ENCODE measurements around the gene COL5A1.
"Not testable (repeated sequence)": the region's sequence is repeated elsewhere in the genome, so short reads cannot be mapped to it uniquely, and the experiment has no call there.

Gene COL5A1

DNA sequence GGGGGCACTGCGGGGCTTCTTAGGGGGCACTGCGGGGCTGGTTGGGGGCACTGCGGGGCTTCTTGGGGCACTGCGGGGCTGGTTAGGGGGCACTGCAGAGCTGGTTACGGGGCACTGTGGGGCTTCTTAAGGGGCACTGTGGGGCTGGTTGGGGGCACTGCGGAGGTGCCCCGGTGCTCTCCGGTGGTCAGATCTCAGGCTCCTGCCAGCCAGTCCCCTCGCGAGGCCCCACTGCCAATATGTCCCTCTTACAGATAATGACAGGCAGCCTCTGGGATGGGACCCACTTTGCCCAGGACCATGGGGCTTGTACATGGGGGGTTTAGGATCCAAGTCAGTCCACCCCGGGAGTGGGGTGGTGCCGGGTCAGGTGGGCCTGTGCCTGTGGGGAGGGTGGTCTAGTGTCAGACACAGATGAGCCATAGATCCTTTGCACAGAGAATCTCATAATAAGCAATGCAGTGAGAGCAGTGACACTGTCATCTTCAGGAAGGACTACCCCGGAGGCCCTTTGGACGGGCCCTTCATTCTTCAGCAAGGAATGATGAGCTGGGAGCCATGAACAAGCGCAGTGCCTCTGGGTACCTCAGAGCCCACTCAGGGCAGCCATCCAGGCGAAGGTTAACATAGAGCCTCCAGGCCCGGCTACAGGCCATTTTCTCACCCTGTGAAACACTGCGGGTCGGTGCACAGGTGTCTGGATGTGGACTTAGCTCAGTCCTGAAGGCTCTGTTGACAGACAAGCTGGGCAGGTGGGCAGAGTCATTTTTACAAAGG is 38.2 kb downstream of the COL5A1 start:
- DNase-seq, result no peak

DNA sequence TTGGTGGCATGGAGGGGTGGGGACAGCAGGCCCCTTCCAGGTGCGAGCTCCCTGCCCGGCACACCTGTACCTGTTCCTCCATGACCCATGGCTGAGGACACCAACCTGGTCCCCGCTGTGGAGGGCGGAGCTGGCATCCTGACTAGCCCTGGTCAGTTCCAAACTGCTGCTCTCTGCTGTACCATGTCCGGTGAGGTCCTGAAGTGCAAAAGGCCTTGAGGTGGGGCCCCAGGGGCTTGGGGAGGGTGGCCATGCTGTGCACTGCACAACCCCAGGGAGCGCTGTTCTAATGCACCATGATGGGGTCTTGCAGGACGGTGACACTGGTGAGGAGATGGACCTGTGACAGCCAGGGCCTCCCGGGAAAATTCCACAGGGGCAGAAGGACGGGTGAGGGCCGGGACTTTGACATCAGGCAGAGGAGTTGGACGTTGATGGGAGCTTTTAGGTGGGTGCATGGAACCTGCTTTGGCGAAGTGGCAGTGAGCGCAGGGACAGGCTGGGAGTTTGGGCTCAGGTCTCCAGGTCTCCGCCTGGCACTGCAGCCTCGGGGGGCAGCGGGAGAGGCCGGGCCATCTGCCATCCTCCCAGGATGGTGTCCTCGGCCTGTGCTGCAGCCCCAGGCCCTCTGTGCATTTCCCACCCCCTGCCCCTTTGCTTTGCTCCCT is 38.9 kb downstream of the COL5A1 start:
- no peak for DNase-seq

DNA sequence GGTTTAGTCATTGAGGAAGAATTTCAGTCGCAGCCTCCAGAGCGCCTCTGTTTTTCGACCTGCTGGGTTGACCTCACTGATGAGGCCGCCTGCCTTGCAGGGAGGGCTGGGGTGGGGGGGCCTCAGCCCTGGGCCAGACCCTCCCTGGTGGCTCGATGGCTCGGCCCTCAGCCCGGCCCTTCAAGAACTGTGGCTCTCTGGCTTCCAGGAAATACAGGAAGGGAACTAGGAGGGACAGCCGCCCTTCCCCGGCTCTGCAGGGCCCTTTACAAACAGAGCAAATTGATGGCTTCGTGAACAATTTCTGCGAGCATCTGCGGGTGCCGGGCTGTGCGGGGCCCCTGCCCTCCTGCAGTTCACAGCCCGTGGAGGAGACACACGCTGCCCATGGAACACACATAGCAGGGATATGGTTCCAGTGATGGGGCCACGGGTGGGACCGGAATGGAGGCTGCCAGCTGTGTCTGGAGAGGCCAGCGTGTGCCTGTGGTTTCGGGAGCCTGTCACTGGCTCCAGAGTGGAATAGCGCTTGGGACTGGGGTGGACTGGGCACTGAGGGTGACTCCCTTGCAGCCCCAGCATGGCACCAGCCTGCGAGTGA is 39.6 kb downstream of the COL5A1 start:
- no peak for DNase-seq

DNA sequence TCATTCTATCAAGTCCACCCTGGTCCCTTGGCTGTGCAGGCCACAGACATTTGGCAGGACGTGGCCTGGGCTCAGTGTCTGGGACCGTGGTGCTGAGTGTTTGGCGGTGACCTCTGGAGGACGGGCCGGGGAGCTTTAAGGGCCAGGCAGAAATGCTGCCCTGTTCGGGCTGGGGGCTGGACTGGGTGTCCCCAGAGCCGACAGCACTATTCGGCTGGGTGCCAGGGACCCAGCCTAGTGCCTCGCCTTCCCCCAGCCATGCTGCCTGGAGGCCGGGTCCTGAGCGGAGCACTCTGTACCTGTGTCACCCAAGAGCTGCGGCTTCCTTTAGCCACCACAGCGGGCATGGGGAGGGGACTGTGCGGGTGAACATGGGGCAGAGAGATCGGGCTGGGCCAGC is 40.4 kb downstream of the COL5A1 start:
- no peak for DNase-seq

DNA sequence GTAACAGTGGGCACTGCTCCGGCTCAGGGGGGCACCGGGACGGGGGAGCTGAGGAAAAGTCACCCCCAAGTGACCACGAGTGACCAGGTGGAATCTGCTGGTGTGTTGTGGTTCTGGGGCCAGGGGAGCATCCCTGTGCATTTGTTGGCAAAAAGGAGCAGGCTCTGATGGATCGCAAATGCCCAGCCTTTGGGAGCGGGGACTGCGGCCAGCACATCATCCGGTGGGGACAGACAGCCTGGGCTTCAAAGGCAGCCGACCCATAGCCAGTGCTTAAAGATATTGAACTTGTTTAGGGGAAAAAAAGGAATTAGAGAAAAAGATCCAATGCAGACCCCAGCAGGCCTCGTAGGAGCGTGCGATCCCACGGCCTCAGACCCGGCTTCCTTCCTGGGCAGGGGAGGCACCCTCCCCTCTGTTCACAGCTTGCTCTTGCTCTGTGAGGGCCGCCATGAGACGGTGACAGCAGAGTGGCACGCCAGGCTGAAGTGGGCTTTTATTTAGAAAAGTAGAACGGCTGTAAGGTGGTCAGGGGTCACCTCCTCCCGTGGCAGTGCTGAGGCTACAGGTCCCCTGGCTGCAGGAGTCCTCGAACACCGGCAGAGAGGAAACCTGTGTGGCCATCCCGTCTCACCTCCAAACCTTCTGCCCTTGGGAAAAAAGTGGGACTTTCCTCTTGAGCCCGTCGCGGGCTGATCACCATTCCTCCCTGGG is 41.2 kb downstream of the COL5A1 start:
- DNase-seq, result no peak

DNA sequence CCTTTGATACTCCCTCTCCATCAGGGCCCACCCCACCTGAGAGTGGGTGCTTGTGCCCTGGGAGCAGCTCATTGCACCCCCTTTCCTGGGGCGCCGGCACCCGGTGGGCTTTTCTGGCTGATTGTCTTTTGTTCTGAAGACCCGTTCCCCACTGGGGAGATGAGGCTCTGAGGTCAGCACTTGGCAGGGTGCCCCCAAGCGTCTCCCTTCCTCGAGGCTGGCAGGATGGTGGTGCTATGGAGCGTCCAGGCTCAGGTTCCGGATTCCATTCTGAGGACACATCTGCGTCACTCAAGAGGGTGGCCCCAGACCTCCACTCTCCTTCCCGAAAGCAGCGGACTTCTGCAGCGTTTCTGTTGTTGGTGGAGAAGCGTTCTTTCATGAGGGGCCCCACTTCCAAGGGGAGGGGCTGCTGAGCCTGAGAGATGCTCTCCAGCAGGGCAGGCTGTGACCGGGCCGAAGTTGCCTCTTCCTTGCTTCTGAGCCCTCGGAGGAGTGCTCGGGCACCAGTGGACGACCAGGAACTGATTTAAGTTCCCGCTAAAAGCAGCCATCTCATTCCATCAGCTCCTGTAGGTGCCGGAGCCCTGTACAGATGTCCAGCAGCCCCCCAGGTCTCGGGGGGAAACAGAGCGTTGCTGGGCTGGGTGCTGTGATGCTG is 42.2 kb downstream of the COL5A1 start:
- no peak for DNase-seq

DNA sequence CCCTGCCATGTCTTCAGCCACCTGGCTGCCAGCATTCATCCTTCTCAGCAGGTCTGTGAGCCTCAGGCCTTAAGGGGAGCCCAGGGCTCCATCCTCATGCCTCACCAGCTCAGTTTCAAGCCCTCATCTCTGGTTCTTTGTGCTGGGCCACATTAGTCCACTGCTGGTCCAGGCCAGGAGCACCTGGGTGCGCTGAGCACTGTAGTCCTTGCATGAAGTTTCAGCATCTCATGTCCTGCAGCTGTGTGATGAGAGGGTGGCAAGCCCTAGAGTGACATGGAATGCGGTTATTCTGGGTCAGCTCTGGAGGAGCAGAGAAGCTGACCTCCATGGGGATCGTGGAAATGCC is 42.7 kb downstream of the COL5A1 start:
- no peak for DNase-seq

DNA sequence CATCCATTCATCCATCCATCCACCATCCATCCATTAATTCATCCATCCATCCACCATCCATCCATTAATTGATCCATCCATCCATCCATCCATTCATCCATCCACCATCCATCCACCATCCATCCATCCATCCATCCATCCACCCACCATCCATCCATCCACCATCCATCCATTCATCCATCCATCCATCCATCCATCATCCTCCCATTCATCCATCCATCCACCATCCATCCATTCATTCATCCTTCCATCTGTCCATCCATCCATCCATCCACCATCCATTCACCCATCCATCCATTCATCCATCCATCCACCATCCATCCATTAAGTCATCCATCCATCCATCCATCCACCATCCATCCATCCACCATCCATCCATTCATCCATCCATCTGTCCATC is 43.3 kb downstream of the COL5A1 start:
- DNase-seq, result not testable (repeated sequence)

DNA sequence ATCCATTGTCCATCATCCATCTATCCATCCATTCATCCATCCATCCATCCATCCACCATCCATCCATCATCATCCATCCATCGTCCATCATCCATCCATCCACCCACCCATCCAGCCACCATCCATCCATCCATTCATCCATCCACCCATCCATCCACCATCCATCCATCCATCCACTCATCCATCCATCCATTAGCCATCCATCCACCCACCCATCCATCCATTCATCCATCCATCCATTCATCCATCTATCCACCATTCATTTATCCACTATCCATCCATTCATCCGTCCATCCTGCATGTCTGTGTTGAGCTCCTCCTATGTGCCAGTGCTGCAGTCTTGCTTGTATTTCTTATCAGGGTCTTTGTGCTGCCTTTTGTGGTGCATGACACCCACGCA is 44.2 kb downstream of the COL5A1 start:
- no peak for DNase-seq

DNA sequence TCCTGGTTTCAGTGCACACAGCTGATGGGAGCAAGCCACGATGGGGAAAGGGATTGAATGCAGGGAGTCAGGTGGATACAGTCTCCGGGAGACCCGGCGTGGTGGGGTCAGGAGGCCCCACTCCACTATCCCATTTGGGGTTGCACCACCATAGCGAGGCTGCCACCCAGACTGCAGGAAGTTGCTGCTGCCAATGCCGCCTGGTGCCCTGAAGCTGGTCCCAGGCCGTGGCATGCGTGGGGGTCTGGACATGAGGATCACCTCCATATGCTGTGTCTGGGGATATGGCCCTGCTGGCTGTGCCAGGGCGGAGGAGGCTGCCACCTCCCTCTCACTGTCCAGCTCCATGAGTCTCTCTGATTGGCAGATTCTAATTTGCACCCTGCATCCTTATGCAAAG is 45.3 kb downstream of the COL5A1 start:
- DNase-seq, result no peak

DNA sequence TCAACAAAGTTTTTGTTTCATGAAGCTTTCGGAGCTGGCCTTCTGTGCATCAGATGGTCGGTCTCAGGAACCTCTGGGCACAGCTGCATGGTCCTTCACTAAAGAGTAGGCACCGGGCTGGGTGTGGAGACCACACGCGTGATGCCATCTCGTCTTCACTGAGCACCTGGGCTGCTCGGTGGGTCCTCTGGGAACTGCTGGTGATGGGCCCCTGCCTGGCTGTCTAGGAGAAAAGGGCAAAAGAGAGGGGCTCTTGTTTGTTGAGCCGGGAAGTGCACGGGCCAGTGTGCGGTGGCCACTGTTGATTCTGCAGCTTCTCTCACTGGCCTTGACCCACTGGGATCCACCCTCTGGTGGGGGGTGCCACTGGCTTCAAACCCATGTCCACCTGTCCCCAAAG is 46.0 kb downstream of the COL5A1 start:
- DNase-seq, result no peak

DNA sequence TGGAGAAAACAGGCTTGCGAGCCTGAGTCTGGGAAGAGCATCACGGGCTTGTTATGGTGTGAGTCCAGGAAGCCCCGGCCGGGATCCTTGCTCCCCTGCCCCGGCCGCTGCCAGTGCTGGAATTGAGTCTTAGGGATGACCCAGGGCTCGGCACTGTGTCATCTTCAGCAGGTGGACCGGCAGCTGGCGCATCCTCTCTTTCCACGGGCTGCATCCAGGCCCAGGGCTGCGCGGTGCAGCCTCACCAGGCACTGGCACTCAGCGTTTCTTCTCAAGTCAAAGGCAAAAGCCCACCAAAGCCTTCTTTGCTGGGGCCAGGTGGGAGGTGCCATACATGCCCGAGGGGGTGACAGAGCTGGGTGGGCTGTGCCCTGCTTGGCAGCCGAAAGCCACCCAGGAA is 46.6 kb downstream of the COL5A1 start:
- no peak for DNase-seq

DNA sequence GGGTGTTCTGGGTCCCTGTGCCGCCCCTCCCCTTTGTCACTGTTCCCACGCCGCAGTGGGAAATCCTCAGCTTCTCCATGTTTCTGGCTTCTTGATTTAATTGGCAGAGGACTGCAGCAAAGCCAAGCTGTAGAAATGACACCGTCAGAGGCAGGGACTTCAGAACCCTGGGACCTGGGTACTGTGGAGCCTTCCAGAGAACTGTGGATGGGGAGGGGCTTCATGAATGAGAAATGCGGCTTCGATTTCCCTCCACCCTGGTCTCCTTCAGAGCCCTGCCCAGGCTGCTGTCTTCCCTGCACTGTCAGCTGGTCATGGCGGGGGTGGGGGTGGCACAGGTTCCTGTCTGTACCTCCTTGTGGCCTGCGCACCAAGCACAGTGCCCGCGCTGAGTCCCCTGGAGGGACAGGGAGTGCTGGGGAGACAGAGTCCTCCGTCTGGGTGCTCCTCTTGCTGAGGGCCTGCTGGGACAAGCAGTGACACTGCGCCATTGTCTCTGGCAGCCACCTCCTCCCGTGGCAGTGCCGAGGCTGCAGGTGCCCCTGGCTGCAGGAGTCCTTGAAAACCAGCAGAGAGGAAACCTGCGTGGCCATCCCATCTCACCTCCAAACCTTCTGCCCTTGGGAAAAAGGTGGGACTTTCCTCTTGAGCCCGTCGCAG is 47.2 kb downstream of the COL5A1 start:
- no peak for DNase-seq

DNA sequence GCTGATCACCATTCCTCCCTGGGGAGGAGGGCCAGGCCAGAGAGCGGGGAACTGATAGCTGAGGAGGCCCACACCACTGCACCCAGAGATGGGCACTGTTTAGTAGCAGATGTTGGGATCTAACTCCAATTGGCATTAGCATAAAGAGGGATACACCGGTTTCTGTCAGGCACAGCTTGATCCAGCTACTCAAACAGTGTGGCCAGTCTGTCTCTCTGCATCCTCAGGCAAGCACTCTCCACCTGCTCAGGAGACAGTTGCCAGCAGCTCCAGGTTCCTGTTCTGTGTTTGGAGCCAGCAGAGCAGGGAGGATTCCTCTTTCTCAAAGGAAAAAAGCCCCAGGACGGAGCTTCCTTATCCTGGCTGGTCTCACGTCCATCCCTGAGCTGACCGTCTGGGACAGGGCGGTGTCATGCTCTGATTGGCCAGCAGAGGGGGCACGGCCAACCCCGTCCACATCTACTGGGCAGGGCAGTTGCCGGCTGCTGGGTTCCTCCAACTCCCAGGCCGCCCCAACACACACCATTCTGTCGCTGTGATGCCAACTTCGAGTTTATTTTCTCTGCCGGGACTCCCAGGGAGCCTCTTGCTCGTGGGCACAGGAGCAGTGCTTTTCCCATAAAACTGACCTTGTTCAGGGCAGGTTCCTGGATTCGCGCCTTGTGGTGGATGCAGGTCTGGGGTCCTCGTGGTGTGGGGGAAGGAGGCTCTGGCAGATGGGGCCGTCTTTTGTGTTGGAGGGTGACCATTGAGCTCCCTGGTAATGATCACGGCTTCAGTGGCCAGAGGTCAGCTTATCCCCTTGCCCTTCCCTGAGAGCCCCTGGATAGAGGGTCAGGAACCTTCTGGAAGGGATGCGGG is 47.9 kb downstream of the COL5A1 start:
- no peak for DNase-seq

DNA sequence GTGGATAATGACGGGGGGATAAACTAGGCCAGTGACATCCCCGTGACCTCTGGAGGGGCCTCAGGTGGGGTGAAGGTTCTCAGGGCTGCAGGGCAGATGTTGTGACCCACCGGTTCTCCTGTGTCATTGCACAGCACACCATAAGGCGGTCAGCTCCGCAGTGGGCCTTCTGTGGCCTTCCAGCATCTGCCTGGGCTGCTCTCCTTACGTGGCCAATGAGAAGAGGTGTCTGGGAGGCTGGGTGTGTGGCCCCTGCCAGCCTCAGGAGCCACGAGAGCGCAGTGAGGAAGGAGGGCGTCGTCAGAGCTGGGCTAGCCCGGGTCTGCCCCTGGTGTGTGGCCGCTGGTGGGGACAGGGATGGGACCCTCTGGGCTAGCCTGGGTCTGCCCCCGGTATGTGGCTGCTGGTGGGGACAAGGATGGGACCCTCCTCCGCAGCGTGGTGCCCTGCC is 48.7 kb downstream of the COL5A1 start:
- DNase-seq, result no peak

DNA sequence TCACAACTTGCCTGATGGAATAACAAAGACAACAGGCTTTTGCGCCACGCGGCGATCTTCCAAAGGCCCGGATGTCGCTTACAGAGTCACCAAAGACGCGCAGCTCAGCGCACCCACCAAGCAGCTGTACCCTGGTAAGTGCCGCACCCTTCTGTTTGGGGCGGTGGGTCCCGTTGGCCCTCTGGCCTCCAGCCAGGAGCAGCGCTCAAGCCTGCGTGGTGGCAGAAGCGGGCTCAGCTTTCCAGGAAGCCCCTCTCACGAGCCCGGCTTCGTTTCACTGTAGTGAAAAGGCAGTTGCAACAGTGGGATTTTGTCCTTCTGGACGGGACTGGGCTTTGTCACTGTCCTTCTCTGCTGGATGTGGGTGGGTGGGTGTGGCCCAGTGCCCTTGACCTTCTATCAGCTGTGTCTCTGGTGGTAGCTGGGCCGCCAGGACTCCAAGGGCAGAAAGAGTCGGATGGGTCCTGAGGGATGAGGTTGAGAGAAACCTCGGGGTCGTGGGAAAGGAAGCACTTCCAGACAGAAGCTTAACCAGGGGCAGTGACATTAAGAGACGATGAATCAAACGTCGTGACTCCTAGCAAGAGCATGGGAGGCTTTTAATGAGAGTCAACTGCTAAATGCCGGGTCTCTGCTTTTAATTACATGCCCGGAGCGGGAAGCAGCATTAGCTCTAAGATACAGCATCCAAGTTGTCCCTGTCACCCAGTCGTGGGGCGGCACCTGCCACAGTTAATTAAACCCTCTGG is 49.5 kb downstream of the COL5A1 start:
- DNase-seq, result no peak

DNA sequence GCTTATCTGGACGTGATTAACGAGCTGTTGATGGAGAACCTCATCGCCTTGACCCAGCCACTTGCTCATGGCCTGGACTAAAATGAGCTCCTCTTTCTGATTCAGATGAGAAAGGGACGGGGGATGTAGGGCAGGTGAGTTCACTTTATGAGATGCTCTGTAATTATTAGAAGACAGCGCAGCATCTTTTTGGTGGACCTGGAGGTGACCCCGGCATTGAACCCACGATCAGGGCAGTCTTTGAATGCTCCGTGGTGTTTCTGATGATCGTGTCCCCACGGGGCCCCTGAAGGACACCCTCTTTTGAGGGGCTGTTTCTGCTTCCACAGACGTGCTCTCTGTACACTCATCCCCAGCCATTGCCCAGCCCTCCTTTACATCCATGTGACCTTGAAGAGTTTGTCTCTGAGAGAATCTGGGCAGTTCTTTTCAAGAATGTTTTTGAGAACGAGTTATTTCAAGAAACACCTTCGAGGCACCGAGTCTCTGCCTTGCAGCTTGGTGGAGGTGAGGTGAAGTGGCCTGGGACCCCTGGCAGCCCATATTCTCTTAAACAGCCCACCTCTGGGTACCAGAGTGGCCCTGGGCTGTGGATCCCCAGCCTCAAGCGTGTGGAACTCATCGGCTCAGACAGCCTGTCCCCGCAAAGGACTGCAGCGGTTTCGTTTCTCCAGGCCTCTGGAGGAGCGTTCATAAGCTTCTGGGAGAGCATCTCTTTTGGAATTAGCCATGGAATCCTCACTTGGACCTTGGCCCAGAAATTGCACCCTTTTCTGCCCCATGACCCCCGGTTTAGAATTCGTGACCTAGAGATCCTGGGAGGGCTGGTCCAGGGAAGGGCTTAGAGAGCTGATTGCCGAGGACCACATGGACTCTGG is 50.3 kb downstream of the COL5A1 start:
- no peak for DNase-seq

DNA sequence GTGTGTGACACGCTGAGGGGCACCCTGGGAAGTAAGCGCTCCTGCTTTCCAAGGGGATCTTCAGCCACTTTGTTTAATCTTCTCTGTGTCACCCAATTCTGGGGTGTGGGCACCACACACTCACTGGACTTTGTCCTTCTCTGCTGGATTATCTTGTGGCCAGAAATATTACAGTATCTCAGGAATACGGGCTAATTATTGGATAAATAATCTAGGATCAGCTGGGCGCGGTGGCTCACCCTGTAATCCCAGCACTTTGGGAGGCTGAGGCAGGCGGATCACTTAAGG is 50.9 kb downstream of the COL5A1 start:
- no peak for DNase-seq

DNA sequence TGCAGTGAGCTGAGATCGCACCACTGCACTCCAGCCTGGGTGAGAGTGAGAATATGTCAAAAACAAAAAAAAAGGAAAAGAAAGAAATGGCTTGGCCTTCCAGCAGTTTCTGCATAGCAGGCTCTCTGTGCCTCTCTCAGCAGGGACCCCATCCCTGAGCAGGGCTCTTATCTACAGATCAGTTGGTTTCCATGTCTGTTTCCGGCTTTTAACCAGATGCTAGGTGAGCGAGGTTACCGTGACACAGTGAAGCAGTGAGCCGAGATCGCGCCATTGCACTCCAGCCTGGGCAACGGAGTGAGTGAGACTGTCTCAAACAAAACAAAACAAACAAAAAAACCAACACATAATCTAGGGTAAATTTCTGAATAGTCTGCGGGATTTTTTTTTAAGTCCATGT is 51.4 kb downstream of the COL5A1 start:
- DNase-seq, result no peak
